ENCODE measurements around the gene HIRIP3. TPM values are rescaled to one million over a fixed set of nuclear protein-coding genes. Genes with fewer than 3 reads are reported as not detected.
A peak's percentile ranks its signal among the peaks of the same experiment; 100 is the strongest.

Gene HIRIP3
- total and polyA plus RNA-seq, 2 of the 4 experiments (the other 2 are of a cell fraction), result 5.0 to 10.5 TPM

DNA sequence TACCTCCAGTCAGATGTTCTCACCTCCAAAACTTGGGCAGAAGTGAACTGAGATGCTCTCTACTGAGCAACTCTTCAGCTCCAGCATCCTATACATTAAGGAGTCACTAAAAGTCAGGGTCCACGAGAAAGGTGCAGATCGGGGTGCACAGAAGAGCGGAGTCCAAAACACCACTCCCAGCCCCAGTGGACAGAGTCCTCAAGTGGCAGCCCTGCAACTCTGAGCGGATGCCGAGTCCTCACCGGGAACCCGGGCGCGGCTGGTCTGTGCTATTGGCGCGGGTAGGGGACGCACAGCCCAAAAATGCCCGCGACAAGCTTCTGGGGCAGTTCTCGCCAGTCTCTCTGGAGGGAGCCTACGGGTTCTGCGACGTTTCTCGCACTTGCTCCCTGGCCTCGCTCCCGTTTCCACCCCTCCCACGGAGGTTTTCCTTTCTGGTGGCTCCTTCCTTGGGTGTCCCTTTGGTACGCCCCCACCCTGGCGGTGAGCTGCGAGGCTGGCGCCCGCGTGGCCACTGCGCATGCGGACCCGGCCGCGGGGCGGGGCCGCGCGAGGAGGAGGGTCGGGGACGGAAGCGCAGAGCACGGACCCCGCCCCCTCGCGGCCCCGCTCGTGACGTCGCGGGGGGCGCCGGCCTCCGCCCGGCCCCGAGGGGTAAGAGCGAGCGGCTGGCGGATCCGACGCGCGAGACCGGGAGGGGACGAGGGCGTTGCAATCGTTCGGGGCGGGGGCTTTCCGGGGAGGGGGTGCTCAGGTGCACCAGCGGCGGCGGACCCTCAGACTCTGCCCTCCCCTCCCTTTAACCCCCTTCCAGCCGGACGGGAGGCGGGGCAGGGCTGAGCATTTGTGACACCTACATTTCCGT lies 33.7 kb downstream of the HIRIP3 start, which contains the start of gene TMEM219 (continued):
- TF ChIP-seq BHLHE40 (IDR thresholded peaks at IDR 0.05; ENCODE audit: low read depth, low read length), result peak; percentile 78
- 0 out of 2 replicates have a peak, but pooled peaks have one; percentile 15 for TF ChIP-seq RAD21 (IDR thresholded peaks at IDR 0.05; ENCODE audit: low read length)
- TF ChIP-seq MAFK (IDR thresholded peaks at IDR 0.05; ENCODE audit: low read depth, low read length), result no peak

DNA sequence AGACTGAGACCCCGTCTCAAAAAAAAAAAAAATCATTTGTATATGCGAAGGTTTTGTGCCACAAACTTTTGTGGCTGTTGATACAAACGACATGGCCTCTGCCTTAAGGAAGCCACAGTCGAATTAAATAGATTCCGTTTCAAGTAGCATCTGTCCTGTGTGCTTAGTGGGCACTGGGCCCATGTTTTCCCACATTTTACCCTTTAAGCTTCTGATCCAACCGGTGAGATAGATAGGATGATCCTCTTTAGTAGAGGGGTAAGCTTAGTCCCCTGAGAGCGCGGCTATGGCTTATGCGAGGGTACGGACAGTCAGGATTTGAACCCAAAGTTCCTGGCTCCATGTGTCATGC lies 34.3 kb downstream of the HIRIP3 start:
- 0 out of 3 replicates have a peak overlapping the region, but pooled peaks have one; percentile 55 for H2BK15ac ChIP-seq (ENCODE audit: low read depth, low read length)
- POLR2A ChIA-PET (ENCODE audit: unreplicated experiment), result interaction anchor here (0.5 to 2.0 kb wide), 3 partner anchors 12 to 74 kb away, joined by 5 to 8 read pairs (median 5); partner anchors contain the start of gene TAOK2
- no peak overlapping the region for H3K27ac ChIP-seq (ENCODE audit: insufficient read depth, low read length)
- H2BK5ac ChIP-seq (ENCODE audit: low read depth, low read length, poor library complexity, severe bottlenecking), result peak overlapping the region; percentile 77
- ATAC-seq (ENCODE audit: low read depth), result no peak
- peak overlapping the region; percentile 86; the same call in 1 of the 2 replicates for H3K56ac ChIP-seq (ENCODE audit: extremely low read depth, insufficient read depth, low read length)
- H4K91ac ChIP-seq (ENCODE audit: insufficient read depth, low read depth, low read length), result peak overlapping the region; percentile 82
- BruUV-seq (replicated peaks), result no TSS peak
- peak overlapping the region; percentile 98 for H2AFZ ChIP-seq (replicated peaks; ENCODE audit: low read length, poor library complexity)
- no peak for DNase-seq
- H3K79me1 ChIP-seq (ENCODE audit: low read depth in 1 of 2, low read length in 2 of 2), result peaks cover 12 to 25% of the 10 kb centered on the region in 2 experiments; a peak in 3 of 4 replicates
- in situ Hi-C loops (cut with MboI; ENCODE audit: low sequenced_read_pairs), result no loop called here
- H4K5ac ChIP-seq (ENCODE audit: low read depth, low read length), result peak overlapping the region; percentile 76
- H3K23ac ChIP-seq (ENCODE audit: low read depth, low read length), result peak overlapping the region; percentile 80
- H4K20me1 ChIP-seq (ENCODE audit: insufficient read depth, low read length), result no peaks in the 10 kb centered on the region
- peak overlapping the region; percentile 56 for H3K18ac ChIP-seq (ENCODE audit: low read depth, low read length)
- peak overlapping the region; percentile 85 for H3K4ac ChIP-seq (ENCODE audit: low read depth, low read length)
- H4K8ac ChIP-seq (ENCODE audit: low read depth in 2 of 2, low read length in 2 of 2), result peak overlapping the region; percentile 88 to 96
- H2BK120ac ChIP-seq (ENCODE audit: low read depth, low read length), result peak overlapping the region; percentile 74
- CTCF ChIA-PET, result no interaction called here
- intact Hi-C loops (cut with micrococcal nuclease), result loop anchor here (1.0 kb wide), 1 partner anchor 17 kb away; no protein-coding TSS in a partner anchor
- peak overlapping the region; percentile 84 for H3K9ac ChIP-seq (ENCODE audit: low read depth, low read length)
- H3K27me3 ChIP-seq (ENCODE audit: control insufficient read depth, insufficient read depth, low read length), result no peaks in the 10 kb centered on the region
- peak overlapping the region; percentile 73 for H2AK9ac ChIP-seq (replicated peaks; ENCODE audit: low read depth, low read length, poor library complexity)
- dilution Hi-C loops (cut with HindIII; ENCODE audit: low sequenced_read_pairs, unreplicated experiment), result no loop called here
- peak overlapping the region; percentile 38 for H2AK5ac ChIP-seq (ENCODE audit: low read depth, low read length)
- peaks cover 2% of the 10 kb centered on the region; the same call in 1 of the 2 replicates for H3K36me3 ChIP-seq (ENCODE audit: control insufficient read depth, insufficient read depth, low read length)
- H3K9me3 ChIP-seq (ENCODE audit: control insufficient read depth, insufficient read depth, low read length), result no peaks in the 10 kb centered on the region
- peak overlapping the region; percentile 98 for H3K14ac ChIP-seq (replicated peaks; ENCODE audit: low read depth, low read length)
- H3K9me1 ChIP-seq (ENCODE audit: insufficient read depth, low read length), result peaks cover 5% of the 10 kb centered on the region; the same call in 1 of the 2 replicates
- H3K4me1 ChIP-seq (ENCODE audit: control insufficient read depth, insufficient read depth, low read length), result peaks cover 8% of the 10 kb centered on the region
- peak overlapping the region; percentile 55 for H3K4me3 ChIP-seq (ENCODE audit: insufficient read depth, low read depth, low read length)
- H2BK20ac ChIP-seq (ENCODE audit: low read depth, low read length), result no peak overlapping the region
- 83% methylated on average over 4 of the region's 10 CpGs; no CpG with 5 or more reads in 1 of the 2 experiments for WGBS, 2 experiments (ENCODE audit: extremely low coverage in 2 of 2, insufficient read length in 1 of 2)
- H3K4me2 ChIP-seq (ENCODE audit: low read depth, low read length), result peak overlapping the region; percentile 87
- TF ChIP-seq, protein P1, sequence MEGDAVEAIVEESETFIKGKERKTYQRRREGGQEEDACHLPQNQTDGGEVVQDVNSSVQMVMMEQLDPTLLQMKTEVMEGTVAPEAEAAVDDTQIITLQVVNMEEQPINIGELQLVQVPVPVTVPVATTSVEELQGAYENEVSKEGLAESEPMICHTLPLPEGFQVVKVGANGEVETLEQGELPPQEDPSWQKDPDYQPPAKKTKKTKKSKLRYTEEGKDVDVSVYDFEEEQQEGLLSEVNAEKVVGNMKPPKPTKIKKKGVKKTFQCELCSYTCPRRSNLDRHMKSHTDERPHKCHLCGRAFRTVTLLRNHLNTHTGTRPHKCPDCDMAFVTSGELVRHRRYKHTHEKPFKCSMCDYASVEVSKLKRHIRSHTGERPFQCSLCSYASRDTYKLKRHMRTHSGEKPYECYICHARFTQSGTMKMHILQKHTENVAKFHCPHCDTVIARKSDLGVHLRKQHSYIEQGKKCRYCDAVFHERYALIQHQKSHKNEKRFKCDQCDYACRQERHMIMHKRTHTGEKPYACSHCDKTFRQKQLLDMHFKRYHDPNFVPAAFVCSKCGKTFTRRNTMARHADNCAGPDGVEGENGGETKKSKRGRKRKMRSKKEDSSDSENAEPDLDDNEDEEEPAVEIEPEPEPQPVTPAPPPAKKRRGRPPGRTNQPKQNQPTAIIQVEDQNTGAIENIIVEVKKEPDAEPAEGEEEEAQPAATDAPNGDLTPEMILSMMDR (conservative IDR thresholded peaks at IDR 0.05; ENCODE audit: low read depth, low read length), result no peak
- TF ChIP-seq RAD21 (IDR thresholded peaks at IDR 0.05; ENCODE audit: low read length) (no peak), RFX5 (IDR thresholded peaks at IDR 0.05; ENCODE audit: low read depth, low read length) (no peak), POLR2A (IDR thresholded peaks at IDR 0.05; ENCODE audit: low read depth, low read length) (no peak), FOS (IDR thresholded peaks at IDR 0.05; ENCODE audit: low read depth, low read length) (no peak), MAZ (IDR thresholded peaks at IDR 0.05; ENCODE audit: borderline replicate concordance, low read depth, low read length) (no peak), SMC3 (IDR thresholded peaks at IDR 0.05; ENCODE audit: low read depth, low read length) (no peak), ELK1 (IDR thresholded peaks at IDR 0.05; ENCODE audit: borderline replicate concordance, low read depth, low read length) (no peak)
- TF ChIP-seq, protein P2, sequence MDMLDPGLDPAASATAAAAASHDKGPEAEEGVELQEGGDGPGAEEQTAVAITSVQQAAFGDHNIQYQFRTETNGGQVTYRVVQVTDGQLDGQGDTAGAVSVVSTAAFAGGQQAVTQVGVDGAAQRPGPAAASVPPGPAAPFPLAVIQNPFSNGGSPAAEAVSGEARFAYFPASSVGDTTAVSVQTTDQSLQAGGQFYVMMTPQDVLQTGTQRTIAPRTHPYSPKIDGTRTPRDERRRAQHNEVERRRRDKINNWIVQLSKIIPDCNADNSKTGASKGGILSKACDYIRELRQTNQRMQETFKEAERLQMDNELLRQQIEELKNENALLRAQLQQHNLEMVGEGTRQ (IDR thresholded peaks at IDR 0.05; ENCODE audit: low read depth, low read length), result no peak
